ENCODE data around the gene ZNF592.
"Not testable (repeated sequence)": the region's sequence is repeated elsewhere in the genome, so short reads cannot be mapped to it uniquely, and the experiment has no call there.

ZNF592 gene

GRCh38 chr15:84736375-84736774 is 12.0 kb upstream of the ZNF592 start:
- no peak overlapping the region for H3K9ac ChIP-seq (ENCODE audit: insufficient read length)
- H3K36me3 ChIP-seq (ENCODE audit: insufficient read depth, low read length) = no peaks in the 10 kb centered on the region
- H3K27ac ChIP-seq = no peak overlapping the region

DNA sequence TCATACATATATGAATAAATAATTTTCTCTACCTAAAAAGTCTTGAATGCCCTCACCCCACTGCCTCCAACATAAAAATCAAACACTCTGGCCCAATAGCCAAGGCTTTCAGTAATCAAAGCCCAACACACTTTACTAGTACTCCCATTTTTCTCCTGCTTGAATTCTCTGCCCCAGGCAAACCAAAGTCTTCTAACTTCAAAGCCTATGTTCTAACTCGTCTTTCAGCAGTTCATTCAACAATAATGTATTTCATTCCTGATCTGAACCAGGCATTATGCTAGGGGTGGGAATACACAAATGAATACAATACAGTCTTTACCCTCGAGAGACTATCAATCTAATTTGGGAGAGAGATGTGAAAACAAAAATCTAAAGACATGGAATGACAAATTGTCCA is 11.4 kb upstream of the ZNF592 start:
- DNase-seq (ENCODE audit: low read depth, low spot score) = no peak
- no peaks in the 10 kb centered on the region for H3K9me3 ChIP-seq (ENCODE audit: low read depth, low read length)
- no peak overlapping the region for H3K27ac ChIP-seq
- no peak overlapping the region for H3K4me3 ChIP-seq
- no peak for TF ChIP-seq POLR2AphosphoS5 (IDR thresholded peaks at IDR 0.05; ENCODE audit: borderline replicate concordance, low read depth, low read length)
- no peak for TF ChIP-seq EZH2 (IDR thresholded peaks at IDR 0.05)
- no peak for TF ChIP-seq FOXP2 (optimal IDR thresholded peaks at IDR 0.05; ENCODE audit: control extremely low read depth, extremely low read length, insufficient read depth)
- no peak overlapping the region for H3K9ac ChIP-seq (ENCODE audit: insufficient read length)
- H3K36me3 ChIP-seq (ENCODE audit: insufficient read depth, low read length) = no peaks in the 10 kb centered on the region

More at GRCh38 chr15:84736375-84736774, 12.0 kb upstream of the ZNF592 start:
- TF ChIP-seq FOXP2 (optimal IDR thresholded peaks at IDR 0.05; ENCODE audit: control extremely low read depth, extremely low read length, insufficient read depth) = no peak
- TF ChIP-seq EZH2 (IDR thresholded peaks at IDR 0.05) = no peak
- no peak for TF ChIP-seq POLR2AphosphoS5 (IDR thresholded peaks at IDR 0.05; ENCODE audit: borderline replicate concordance, low read depth, low read length)
- Histone ChIP-seq H3K4me3 (no peak overlapping the region), H3K9me3 (ENCODE audit: low read depth, low read length) (no peaks in the 10 kb centered on the region)
- DNase-seq (ENCODE audit: low read depth, low spot score) = no peak

- Histone ChIP-seq H3K9ac (ENCODE audit: insufficient read length) (no peak overlapping the region), H3K4me3 (no peak overlapping the region), H3K27ac (no peak overlapping the region), H3K9me3 (ENCODE audit: low read depth, low read length) (no peaks in the 10 kb centered on the region), H3K36me3 (ENCODE audit: insufficient read depth, low read length) (no peaks in the 10 kb centered on the region)
- no peak for TF ChIP-seq POLR2AphosphoS5 (IDR thresholded peaks at IDR 0.05; ENCODE audit: borderline replicate concordance, low read depth, low read length)
- TF ChIP-seq EZH2 (IDR thresholded peaks at IDR 0.05) = no peak
- TF ChIP-seq FOXP2 (optimal IDR thresholded peaks at IDR 0.05; ENCODE audit: control extremely low read depth, extremely low read length, insufficient read depth) = no peak
- DNase-seq (ENCODE audit: low read depth, low spot score) = no peak
Measured at GRCh38 chr15:84740691-84741090, 7.7 kb upstream of the ZNF592 start.

GRCh38 chr15:84741121-84741520 is 7.3 kb upstream of the ZNF592 start:
- H3K27ac ChIP-seq = no peak overlapping the region
- TF ChIP-seq FOXP2 (optimal IDR thresholded peaks at IDR 0.05; ENCODE audit: control extremely low read depth, extremely low read length, insufficient read depth) = no peak
- no peak for TF ChIP-seq POLR2AphosphoS5 (IDR thresholded peaks at IDR 0.05; ENCODE audit: borderline replicate concordance, low read depth, low read length)
- no peak for TF ChIP-seq EZH2 (IDR thresholded peaks at IDR 0.05)
- H3K9ac ChIP-seq (ENCODE audit: insufficient read length) = no peak overlapping the region
- H3K36me3 ChIP-seq (ENCODE audit: insufficient read depth, low read length) = no peaks in the 10 kb centered on the region
- no peak for DNase-seq (ENCODE audit: low read depth, low spot score)
- no peaks in the 10 kb centered on the region for H3K9me3 ChIP-seq (ENCODE audit: low read depth, low read length)
- no peak overlapping the region for H3K4me3 ChIP-seq

- peak; percentile 22 for DNase-seq (ENCODE audit: low read depth, low spot score)
- peak overlapping the region; percentile 70 for H3K27ac ChIP-seq
- TF ChIP-seq POLR2AphosphoS5 (IDR thresholded peaks at IDR 0.05; ENCODE audit: borderline replicate concordance, low read depth, low read length) (no peak), EZH2 (IDR thresholded peaks at IDR 0.05) (no peak), FOXP2 (optimal IDR thresholded peaks at IDR 0.05; ENCODE audit: control extremely low read depth, extremely low read length, insufficient read depth) (no peak)
Measured at GRCh38 chr15:84747416-84748273, 747 bp upstream of the ZNF592 start.

GRCh38 chr15:84749111-84749991 is 959 bp downstream of the ZNF592 start:
- TF ChIP-seq EZH2 (IDR thresholded peaks at IDR 0.05) (no peak), POLR2AphosphoS5 (IDR thresholded peaks at IDR 0.05; ENCODE audit: borderline replicate concordance, low read depth, low read length) (no peak)
- Histone ChIP-seq H3K27ac (no peak overlapping the region), H3K9ac (ENCODE audit: insufficient read length) (peak overlapping the region; percentile 93), H3K9me3 (ENCODE audit: low read depth, low read length) (no peaks in the 10 kb centered on the region), H3K4me3 (peak overlapping the region; percentile 82), H3K36me3 (ENCODE audit: insufficient read depth, low read length) (peaks cover 5% of the 10 kb centered on the region; the same call in 1 of the 2 replicates)
- no peak for DNase-seq (ENCODE audit: low read depth, low spot score)

More at GRCh38 chr15:84747416-84748273, 747 bp upstream of the ZNF592 start:
- peak overlapping the region; percentile 82 for H3K9ac ChIP-seq (ENCODE audit: insufficient read length)
- no peaks in the 10 kb centered on the region for H3K9me3 ChIP-seq (ENCODE audit: low read depth, low read length)
- peak overlapping the region; percentile 92 for H3K4me3 ChIP-seq
- no peaks in the 10 kb centered on the region for H3K36me3 ChIP-seq (ENCODE audit: insufficient read depth, low read length)

DNA sequence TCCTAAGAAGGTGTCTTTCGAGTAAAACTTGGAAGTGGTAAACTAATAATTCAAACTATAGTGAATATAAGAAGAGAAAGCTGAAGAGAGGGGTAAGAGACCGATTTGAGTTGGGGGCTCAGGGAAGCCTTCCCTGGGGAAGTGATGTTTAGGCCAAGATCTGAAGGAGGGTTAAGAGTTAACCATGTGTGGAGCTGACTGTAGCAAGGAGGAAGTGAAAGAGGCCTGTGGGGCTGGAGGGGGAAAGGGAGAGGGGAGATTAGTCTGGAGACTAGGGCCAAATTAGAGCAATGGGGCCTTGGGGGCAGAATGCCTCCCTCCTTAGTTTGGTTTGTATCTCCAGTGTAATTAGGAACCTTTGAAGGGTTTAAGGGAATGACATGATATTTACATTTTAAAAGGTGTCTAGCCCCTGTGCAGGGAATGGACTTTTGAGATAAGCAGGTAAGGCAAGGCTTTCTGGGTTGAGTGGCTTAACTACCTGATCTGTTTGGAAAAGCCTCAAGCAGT is 2.2 kb downstream of the ZNF592 start:
- Histone ChIP-seq H3K4me3 (peak overlapping the region; percentile 82), H3K9ac (ENCODE audit: insufficient read length) (no peak overlapping the region), H3K27ac (no peak overlapping the region), H3K36me3 (ENCODE audit: insufficient read depth, low read length) (peaks cover 5% of the 10 kb centered on the region; the same call in 1 of the 2 replicates), H3K9me3 (ENCODE audit: low read depth, low read length) (no peaks in the 10 kb centered on the region)
- TF ChIP-seq FOXP2 (optimal IDR thresholded peaks at IDR 0.05; ENCODE audit: control extremely low read depth, extremely low read length, insufficient read depth) = no peak
- no peak for TF ChIP-seq EZH2 (IDR thresholded peaks at IDR 0.05)
- TF ChIP-seq POLR2AphosphoS5 (IDR thresholded peaks at IDR 0.05; ENCODE audit: borderline replicate concordance, low read depth, low read length) = no peak
- DNase-seq (ENCODE audit: low read depth, low spot score) = no peak

DNA sequence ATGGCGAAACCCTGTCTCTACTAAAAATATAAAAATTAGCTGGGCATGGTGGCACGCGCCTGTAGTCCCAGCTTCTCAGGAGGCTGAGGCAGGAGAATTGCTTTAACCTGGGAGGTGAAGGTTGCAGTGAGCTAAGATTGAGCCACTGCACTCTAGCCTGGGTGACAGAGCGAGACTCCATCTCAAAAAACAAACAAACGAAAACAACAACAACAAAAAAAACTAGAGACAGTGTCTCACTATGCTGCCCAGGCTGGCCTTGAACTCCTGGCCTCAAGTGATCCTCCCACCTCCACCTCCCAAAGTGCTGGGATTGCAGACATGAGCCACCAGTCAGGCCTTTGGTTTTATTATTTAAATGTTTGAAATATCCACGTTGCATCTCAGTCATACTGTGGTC is 3.3 kb downstream of the ZNF592 start:
- H3K9me3 ChIP-seq (ENCODE audit: low read depth, low read length); H3K27ac ChIP-seq: not testable (repeated sequence)

More for the DNA sequence above, 3.3 kb downstream of the ZNF592 start:
- not testable (repeated sequence) for DNase-seq (ENCODE audit: low read depth, low spot score); H3K4me3 ChIP-seq; H3K9ac ChIP-seq (ENCODE audit: insufficient read length); H3K36me3 ChIP-seq (ENCODE audit: insufficient read depth, low read length)

All from SK-N-MC (cell line).